GM19351 (cell line): ENCODE data around the gene FOXF2.
A peak's percentile ranks its signal among the peaks of the same experiment; 100 is the strongest.

Experiments
- ATAC-seq: cut with Tn5 transposase; IDR thresholded peaks from one replicate; pipeline ENCODE4 v1.9.1; 2021; ENCODE audit warnings: mild to moderate bottlenecking, moderate library complexity; ENCODE audit not compliant: unreplicated experiment

FOXF2 gene

GRCh38 chr6:1405221-1405620 lies 15.8 kb downstream of the FOXF2 start:
- ATAC-seq, result no peak

GRCh38 chr6:1406306-1407072 lies 17.1 kb downstream of the FOXF2 start:
- no peak for ATAC-seq

GRCh38 chr6:1407499-1407990 lies 18.2 kb downstream of the FOXF2 start:
- no peak for ATAC-seq

DNA sequence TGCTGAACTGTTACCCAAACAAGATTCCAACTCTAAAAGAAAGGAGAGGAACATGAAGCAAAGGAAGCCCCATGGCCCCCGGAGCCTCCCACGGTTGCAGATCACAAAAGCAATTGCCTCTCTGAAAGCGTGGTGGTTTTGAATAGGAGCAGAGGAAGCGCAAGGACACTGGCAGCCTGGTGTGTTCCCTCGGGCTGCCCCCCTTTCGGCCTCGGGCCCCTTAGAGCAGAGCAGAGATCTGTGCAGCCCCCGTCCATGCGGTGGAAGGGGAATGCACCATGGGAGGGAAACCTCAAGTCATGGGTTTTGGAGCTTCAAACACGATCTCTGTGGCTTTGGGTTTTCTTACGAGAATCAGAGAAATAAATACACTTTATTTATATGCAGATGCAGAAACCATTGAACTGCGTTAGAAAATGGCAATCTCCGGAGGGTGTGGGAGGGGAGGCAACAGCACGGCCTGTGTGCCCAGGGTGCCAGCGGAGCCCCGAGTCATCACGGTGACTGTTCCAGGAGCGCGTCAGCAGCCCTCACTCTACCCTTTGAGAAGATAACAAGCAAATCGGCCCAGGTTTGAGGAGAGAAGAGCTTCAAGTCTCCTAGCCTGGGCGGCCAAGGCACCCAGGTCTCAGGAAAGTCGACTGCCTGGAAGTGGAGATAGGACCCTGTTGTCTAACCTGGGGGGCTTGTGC lies 20.5 kb downstream of the FOXF2 start:
- ATAC-seq, result no peak

DNA sequence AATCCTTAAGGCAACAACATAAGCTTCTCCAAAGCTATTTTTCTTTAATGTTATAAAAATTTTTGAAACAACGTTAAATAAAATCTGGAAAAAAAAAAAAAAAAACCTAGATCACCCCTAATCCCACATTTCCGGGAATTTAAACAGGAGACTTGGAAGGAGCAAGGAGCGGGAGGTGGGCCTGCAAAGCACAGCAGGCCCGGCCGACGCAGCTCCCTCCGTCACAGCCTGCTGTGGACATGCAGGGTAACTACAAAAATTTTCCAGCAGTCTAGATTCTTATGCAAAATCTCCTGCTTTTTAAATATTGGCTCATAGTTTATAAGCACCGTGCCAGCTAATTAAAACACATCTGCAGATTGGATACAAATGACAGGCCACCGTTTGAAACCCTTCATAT lies 23.5 kb downstream of the FOXF2 start:
- ATAC-seq, result no peak

GRCh38 chr6:1415416-1416063 lies 26.2 kb downstream of the FOXF2 start:
- ATAC-seq, result no peak

DNA sequence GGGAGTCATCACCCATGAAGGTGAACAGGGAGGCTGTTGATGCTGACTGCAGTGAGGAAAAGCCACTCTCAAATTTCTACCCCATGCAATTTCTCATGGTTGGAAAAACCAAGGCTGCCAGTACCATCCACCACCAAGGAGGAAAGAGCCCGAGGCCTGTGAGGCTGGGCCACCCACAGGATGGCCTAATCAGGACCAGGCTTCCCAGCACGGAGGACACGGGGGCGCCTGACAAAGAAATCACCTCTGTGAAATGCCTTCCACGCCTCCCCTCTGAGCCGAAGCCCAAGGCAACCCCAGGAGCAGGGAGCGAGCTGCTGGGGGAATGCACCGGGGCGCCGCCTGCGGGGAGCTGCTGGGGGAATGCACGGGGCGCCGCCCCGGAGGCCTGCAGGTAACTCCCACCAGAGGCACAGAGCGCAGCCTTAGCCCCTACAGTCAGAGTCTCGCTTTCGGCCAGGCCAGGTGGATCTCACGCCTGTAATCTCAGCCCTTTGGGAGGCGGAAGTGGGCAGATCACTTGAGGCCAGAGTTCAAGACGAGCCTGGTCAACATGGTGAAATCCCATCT lies 26.9 kb downstream of the FOXF2 start:
- ATAC-seq, result no peak

GRCh38 chr6:1416820-1417219 lies 27.4 kb downstream of the FOXF2 start:
- ATAC-seq, result no peak

- ATAC-seq, result no peak
Observed at GRCh38 chr6:1417718-1418117, 28.3 kb downstream of the FOXF2 start.

DNA sequence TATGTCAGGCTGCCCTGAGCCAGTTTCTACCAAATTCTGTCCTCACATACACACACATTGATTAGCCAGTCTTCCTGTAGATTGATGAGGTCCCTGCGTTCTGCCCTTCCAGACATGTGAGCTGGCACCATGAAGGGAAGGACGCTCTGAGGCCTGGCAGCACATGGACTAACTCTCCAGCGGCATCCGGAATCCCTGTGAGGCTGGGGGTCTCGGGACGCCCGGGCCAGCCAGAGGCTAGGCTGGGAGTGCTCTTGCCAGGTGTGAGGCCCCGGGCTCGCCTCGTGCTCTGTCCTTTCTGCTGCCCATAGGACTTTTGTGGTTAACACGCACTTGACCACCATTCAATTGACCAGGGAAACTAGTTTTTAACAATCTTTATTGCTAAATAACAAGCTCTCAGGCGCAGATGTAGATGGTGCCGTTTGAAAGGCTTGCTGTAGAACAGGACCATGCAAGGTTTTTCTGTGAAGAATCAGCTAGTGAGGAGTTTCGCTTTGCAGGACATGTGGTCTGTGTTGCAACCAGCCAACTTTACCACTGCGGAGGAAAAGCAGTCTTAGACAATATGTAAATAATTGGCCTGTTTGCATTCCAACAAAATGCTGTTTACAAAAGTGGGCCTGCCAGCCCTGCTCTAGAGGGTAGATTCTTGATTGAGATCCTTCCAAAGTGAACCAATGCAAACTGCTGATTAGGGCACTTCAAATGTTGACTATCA lies 29.3 kb downstream of the FOXF2 start:
- no peak for ATAC-seq

DNA sequence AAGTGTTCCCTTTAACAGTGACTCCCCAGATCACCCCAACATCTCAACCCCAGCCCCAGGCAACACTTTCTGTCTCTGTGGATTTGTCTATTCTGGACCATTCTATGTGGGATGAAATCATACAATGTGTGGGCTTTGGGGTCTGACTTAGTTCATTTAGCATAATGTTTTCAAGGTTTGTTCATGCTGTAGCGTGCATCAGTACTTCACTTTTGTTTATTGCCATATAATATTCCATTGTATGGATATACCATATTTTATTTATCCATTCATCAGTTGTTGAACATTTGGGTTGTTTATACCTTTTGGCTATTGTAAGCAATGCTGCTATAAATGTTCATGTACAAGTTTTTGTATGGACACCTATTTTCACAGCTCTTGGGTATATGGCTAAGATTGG lies 31.0 kb downstream of the FOXF2 start:
- no peak for ATAC-seq

GRCh38 chr6:1422290-1422689 lies 32.9 kb downstream of the FOXF2 start:
- ATAC-seq, result no peak

- ATAC-seq, result no peak
Observed at GRCh38 chr6:1423578-1423977, 34.2 kb downstream of the FOXF2 start.

DNA sequence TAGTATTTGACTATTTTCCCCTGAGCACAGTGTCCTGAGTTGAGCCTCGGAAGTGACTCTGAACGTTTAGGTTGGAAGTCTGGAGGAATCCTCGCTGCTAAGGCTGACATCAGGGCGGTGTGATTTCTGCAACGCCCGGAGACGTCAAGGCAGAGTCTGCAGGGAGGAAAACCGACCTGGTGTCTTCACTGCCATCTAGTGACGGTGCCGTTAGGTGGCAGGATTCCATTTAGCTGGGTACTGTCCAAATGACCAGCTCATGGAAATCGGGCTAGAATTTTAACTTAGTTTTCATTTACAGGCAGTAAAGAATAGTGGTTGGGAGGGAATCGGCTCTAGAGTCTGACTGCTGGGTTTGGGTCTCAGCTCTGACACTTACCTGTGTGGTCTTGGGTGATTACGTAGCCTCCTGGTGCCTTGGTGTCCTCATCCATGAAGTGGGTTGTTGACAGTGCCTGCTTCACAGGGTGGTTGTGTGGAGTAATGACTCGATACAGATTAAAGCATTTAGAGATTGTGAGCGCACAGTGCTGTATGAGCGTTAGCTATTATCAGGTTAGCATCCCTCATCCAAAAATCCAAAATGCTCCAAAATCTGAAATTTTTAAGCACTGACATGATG lies 35.0 kb downstream of the FOXF2 start:
- ATAC-seq, result no peak

DNA sequence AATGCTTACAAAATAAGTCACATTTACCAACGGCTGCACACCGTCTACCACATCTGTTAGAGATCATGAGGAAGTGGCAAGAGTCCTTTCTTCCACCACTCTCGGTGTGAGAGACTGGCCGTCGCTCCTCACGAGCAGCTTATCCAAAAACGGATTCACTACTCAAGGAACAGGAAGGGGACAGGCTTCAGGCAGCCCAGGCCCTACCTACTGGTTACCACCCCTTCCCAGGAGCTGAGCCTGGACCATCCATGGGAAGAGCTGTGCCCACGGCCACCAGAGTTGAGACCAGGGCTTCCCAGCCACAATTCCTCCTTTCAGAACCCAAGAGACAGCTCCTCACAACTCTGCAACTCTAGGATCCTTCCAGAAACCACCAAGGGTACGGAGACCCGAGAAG lies 37.0 kb downstream of the FOXF2 start:
- no peak for ATAC-seq

- ATAC-seq, result no peak
Observed at GRCh38 chr6:1435806-1436205, 46.4 kb downstream of the FOXF2 start.

DNA sequence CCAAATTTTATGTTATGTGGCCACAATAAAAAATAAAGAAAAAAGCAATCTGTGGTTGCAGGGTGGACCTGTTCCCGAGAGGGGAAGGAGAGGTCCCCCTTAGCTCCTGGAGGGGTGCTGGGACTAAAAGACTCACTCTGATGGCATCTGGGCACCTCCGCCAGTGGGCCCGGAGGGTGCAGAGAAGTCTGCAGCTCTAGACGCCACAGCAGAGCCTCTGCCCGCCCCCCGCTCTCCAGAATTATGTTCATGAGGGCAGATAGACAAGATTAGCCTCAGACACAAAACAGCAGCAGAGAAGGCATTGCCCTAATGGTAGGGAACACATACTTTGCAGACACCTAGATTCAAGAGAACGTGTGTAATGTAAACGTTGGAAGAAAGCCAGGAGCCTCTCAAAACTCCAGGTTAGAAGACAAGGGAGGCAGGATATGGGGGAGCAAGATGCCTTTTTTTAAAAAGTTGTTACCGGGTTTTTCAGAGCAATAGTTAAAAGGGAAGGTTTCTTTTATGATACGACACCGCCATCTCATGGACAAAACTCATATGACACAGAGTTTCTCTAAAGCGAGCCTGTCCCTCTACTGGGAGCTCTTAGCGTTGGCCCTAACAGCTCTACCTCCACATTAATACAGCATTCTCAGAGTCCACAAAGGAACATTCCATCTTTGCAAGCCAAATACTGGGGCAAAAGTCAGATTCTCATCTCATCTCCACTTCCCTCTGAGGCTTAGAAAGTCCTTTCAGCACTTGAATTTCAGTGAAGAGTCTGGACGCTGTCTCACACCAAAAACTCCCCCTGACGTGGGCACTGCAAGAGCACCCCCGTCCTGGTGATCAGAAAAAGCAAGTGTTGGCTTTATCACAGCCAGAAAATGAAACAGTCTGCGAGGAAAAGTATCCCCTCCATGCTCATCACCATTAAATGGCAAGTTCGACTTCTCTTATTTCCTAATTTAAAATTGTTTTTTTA lies 47.2 kb downstream of the FOXF2 start:
- peak; percentile 59 for ATAC-seq

GRCh38 chr6:1437553-1438406 lies 48.4 kb downstream of the FOXF2 start:
- ATAC-seq, result no peak
